HEK293 (cell line): Measurements from ENCODE around the gene MGST2.

ENCODE experiments used
- CTCF ChIA-PET: fragments of 350-600 bp; formaldehyde crosslinking; extraction: SDS; loops from one replicate; lab custom pipeline; 2021; ENCODE audit warnings: antibody characterized with exemption; lab: Yijun Ruan, JAX
- POLR2A ChIA-PET: fragments of 300-600 bp; formaldehyde crosslinking; extraction: SDS; loops from one replicate; lab custom pipeline; 2020; ENCODE audit warnings: antibody characterized with exemption, inconsistent platforms; lab: Yijun Ruan, JAX
- H3K27ac ChIP-seq: fragments of 200-500 bp; sonication (Bioruptor generic); 2 replicates; pipeline ENCODE4 v1.5.1; 2014; ENCODE audit warnings: low read depth, low read length, control low read depth, inconsistent platforms; ENCODE audit errors: extremely low read depth
- H3K36me3 ChIP-seq, 2 experiments: fragments of 200-500 bp in 1 of 2; sonication (Bioruptor generic) in 1 of 2; 1 replicate in 1 of 2; 2 replicates in 1 of 2; pipeline ENCODE4 v1.5.1; 2014 to 2017; ENCODE audit warnings: inconsistent platforms in 2 of 2, low read length in 2 of 2; ENCODE audit not compliant: control insufficient read depth in 2 of 2, insufficient read depth in 1 of 2
- H3K4me1 ChIP-seq: fragments of 200-500 bp; sonication (Bioruptor generic); 2 replicates; pipeline ENCODE4 v1.5.1; 2014; ENCODE audit warnings: mild to moderate bottlenecking, low read length, inconsistent platforms; ENCODE audit not compliant: control insufficient read depth, insufficient read depth
- H3K4me3 ChIP-seq: 2 replicates; pipeline ENCODE4 v1.5.1; 2011; ENCODE audit warnings: low read depth, mild to moderate bottlenecking, control low read depth, low read length, moderate library complexity
- H3K9me3 ChIP-seq: fragments of 200-500 bp; sonication (Bioruptor generic); 2 replicates; pipeline ENCODE4 v1.5.1; 2014; ENCODE audit warnings: low read depth, low read length, inconsistent platforms; ENCODE audit not compliant: control insufficient read depth, insufficient read depth
- GFI1B ChIP-seq: fragments of 450-650 bp; formaldehyde crosslinking; IDR thresholded peaks from 2 replicates; pipeline ENCODE4 v1.5.1; 2016; ENCODE audit warnings: missing biosample characterization, missing genetic modification characterization
- IKZF3 ChIP-seq: fragments of 450-650 bp; IDR thresholded peaks from 2 replicates; pipeline ENCODE4 v1.5.0; 2018; ENCODE audit warnings: missing biosample characterization, mild to moderate bottlenecking, missing genetic modification characterization, moderate library complexity
- SALL2 ChIP-seq: fragments of 450-650 bp; formaldehyde crosslinking; IDR thresholded peaks from 2 replicates; pipeline ENCODE4 v1.5.0; 2017; ENCODE audit warnings: missing biosample characterization, mild to moderate bottlenecking, missing genetic modification characterization, borderline replicate concordance
- SCRT1 ChIP-seq: fragments of 450-650 bp; formaldehyde crosslinking; IDR thresholded peaks from 2 replicates; pipeline ENCODE4 v1.5.1; 2016; ENCODE audit warnings: missing biosample characterization, missing genetic modification characterization, borderline replicate concordance
- ZBTB17 ChIP-seq: fragments of 450-650 bp; formaldehyde crosslinking; IDR thresholded peaks from 2 replicates; pipeline ENCODE4 v1.5.1; 2016; ENCODE audit warnings: missing biosample characterization, missing genetic modification characterization
- ZFP3 ChIP-seq: fragments of 450-650 bp; formaldehyde crosslinking; IDR thresholded peaks from 2 replicates; pipeline ENCODE4 v1.5.1; 2016; ENCODE audit warnings: low read depth, missing biosample characterization, missing genetic modification characterization
- ZNF416 ChIP-seq: fragments of 450-650 bp; formaldehyde crosslinking; IDR thresholded peaks from 2 replicates; pipeline ENCODE4 v1.5.1; 2016; ENCODE audit warnings: missing biosample characterization, missing genetic modification characterization
- ZNF529 ChIP-seq: fragments of 450-650 bp; formaldehyde crosslinking; IDR thresholded peaks from 2 replicates; pipeline ENCODE4 v1.5.1; 2017; ENCODE audit warnings: missing genetic modification characterization, missing biosample characterization; ENCODE audit not compliant: insufficient replicate concordance
- ZNF626 ChIP-seq: fragments of 450-650 bp; sonication (Bioruptor Pico); formaldehyde crosslinking; IDR thresholded peaks from 2 replicates; pipeline ENCODE4 v1.5.1; 2018; ENCODE audit warnings: missing biosample characterization, missing genetic modification characterization, inconsistent platforms
- ZNF658 ChIP-seq: fragments of 450-650 bp; formaldehyde crosslinking; IDR thresholded peaks from 2 replicates; pipeline ENCODE4; 2016; ENCODE audit warnings: missing biosample characterization, missing genetic modification characterization
- ZNF777 ChIP-seq: fragments of 450-650 bp; formaldehyde crosslinking; IDR thresholded peaks from 2 replicates; pipeline ENCODE4 v1.5.1; 2017; ENCODE audit warnings: missing biosample characterization, missing genetic modification characterization, borderline replicate concordance
- ZSCAN16 ChIP-seq: fragments of 450-650 bp; formaldehyde crosslinking; IDR thresholded peaks from 2 replicates; pipeline ENCODE4 v1.5.1; 2016; ENCODE audit warnings: missing biosample characterization, missing genetic modification characterization
- TF ChIP-seq, protein P1 (sequence below): fragments of 450-650 bp; formaldehyde crosslinking; IDR thresholded peaks from 2 replicates; pipeline ENCODE4 v1.5.1; 2017; ENCODE audit warnings: missing biosample characterization, missing genetic modification characterization
- TF ChIP-seq, protein P2 (sequence below): fragments of 450-650 bp; formaldehyde crosslinking; IDR thresholded peaks from 2 replicates; pipeline ENCODE4 v1.5.1; 2016; ENCODE audit warnings: missing biosample characterization, missing genetic modification characterization
- TF ChIP-seq, protein P3 (sequence below): fragments of 450-650 bp; formaldehyde crosslinking; IDR thresholded peaks from 2 replicates; pipeline ENCODE4 v1.5.1; 2016; ENCODE audit warnings: missing biosample characterization, missing genetic modification characterization
- TF ChIP-seq, protein P4 (sequence below): fragments of 450-650 bp; formaldehyde crosslinking; IDR thresholded peaks from 2 replicates; pipeline ENCODE4 v1.5.1; 2017; ENCODE audit warnings: missing biosample characterization, missing genetic modification characterization
- TF ChIP-seq, protein P5 (sequence below): fragments of 450-650 bp; formaldehyde crosslinking; IDR thresholded peaks from 2 replicates; pipeline ENCODE4 v1.5.1; 2016; ENCODE audit warnings: missing biosample characterization, missing genetic modification characterization

Gene MGST2

DNA sequence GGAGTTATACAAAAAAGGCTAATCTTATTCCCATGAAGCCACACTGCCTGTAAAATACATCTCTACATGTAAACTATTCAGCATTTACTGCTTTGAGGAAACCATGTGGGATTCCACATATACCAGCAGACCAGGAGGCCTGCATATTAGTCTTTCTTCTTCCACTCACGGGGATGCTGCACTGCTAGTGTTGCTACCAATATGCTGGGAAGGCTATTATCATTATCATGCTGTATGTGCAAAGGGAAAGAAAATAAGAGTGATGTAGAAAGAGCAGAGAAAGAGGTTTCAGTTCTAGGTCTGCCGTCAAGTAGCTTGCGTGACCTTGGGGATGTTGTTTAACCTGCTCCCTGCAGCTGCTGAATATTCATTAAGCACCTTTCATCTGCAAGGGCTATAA is 61.0 kb downstream of the MGST2 start (continued):
- TF ChIP-seq ZNF658 (tag by site-specific recombination) (no peak), SALL2 (tag by site-specific recombination) (no peak)

- TF ChIP-seq GFI1B (tag by site-specific recombination) (no peak), ZNF416 (tag by site-specific recombination) (no peak)
- TF ChIP-seq, protein P1, sequence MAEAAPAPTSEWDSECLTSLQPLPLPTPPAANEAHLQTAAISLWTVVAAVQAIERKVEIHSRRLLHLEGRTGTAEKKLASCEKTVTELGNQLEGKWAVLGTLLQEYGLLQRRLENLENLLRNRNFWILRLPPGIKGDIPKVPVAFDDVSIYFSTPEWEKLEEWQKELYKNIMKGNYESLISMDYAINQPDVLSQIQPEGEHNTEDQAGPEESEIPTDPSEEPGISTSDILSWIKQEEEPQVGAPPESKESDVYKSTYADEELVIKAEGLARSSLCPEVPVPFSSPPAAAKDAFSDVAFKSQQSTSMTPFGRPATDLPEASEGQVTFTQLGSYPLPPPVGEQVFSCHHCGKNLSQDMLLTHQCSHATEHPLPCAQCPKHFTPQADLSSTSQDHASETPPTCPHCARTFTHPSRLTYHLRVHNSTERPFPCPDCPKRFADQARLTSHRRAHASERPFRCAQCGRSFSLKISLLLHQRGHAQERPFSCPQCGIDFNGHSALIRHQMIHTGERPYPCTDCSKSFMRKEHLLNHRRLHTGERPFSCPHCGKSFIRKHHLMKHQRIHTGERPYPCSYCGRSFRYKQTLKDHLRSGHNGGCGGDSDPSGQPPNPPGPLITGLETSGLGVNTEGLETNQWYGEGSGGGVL (tag by site-specific recombination) = no peak
- TF ChIP-seq, protein P2, sequence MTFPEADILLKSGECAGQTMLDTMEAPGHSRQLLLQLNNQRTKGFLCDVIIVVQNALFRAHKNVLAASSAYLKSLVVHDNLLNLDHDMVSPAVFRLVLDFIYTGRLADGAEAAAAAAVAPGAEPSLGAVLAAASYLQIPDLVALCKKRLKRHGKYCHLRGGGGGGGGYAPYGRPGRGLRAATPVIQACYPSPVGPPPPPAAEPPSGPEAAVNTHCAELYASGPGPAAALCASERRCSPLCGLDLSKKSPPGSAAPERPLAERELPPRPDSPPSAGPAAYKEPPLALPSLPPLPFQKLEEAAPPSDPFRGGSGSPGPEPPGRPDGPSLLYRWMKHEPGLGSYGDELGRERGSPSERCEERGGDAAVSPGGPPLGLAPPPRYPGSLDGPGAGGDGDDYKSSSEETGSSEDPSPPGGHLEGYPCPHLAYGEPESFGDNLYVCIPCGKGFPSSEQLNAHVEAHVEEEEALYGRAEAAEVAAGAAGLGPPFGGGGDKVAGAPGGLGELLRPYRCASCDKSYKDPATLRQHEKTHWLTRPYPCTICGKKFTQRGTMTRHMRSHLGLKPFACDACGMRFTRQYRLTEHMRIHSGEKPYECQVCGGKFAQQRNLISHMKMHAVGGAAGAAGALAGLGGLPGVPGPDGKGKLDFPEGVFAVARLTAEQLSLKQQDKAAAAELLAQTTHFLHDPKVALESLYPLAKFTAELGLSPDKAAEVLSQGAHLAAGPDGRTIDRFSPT = no peak
- TF ChIP-seq, protein P3, sequence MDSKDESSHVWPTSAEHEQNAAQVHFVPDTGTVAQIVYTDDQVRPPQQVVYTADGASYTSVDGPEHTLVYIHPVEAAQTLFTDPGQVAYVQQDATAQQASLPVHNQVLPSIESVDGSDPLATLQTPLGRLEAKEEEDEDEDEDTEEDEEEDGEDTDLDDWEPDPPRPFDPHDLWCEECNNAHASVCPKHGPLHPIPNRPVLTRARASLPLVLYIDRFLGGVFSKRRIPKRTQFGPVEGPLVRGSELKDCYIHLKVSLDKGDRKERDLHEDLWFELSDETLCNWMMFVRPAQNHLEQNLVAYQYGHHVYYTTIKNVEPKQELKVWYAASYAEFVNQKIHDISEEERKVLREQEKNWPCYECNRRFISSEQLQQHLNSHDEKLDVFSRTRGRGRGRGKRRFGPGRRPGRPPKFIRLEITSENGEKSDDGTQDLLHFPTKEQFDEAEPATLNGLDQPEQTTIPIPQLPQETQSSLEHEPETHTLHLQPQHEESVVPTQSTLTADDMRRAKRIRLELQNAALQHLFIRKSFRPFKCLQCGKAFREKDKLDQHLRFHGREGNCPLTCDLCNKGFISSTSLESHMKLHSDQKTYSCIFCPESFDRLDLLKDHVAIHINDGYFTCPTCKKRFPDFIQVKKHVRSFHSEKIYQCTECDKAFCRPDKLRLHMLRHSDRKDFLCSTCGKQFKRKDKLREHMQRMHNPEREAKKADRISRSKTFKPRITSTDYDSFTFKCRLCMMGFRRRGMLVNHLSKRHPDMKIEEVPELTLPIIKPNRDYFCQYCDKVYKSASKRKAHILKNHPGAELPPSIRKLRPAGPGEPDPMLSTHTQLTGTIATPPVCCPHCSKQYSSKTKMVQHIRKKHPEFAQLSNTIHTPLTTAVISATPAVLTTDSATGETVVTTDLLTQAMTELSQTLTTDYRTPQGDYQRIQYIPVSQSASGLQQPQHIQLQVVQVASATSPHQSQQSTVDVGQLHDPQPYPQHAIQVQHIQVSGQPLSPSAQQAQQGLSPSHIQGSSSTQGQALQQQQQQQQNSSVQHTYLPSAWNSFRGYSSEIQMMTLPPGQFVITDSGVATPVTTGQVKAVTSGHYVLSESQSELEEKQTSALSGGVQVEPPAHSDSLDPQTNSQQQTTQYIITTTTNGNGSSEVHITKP (tag by site-specific recombination) = no peak
Measured at GRCh38 chr4:139728146-139728545, 62.5 kb downstream of the MGST2 start.

DNA sequence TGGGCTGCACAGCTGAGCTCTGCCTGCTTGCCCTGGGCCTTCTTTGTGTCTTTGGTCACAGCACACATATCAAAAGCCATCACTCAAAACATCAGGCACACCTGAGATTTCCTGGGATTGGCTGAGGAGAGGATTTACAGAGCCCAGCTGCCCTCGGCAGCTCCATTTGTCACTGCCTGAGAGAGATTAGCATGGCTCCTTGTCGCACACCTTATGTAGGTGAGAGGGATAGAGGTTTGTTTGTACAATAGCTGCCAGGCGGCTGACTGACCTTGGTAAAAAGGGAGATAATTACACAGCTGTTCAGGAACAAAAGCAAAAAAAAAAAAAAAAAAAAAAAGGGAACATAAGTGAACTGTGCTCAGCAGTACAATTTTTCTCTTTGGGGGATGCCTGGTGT is 63.2 kb downstream of the MGST2 start:
- Histone ChIP-seq H3K9me3 (no peaks in the 10 kb centered on the region), H3K27ac (no peak overlapping the region), H3K36me3 (no peaks in the 10 kb centered on the region), H3K4me3 (no peak overlapping the region), H3K4me1 (peaks cover 5% of the 10 kb centered on the region; the same call in 1 of the 2 replicates)
- POLR2A ChIA-PET = no interaction called here
- CTCF ChIA-PET = no interaction called here
- TF ChIP-seq ZSCAN16 (tag by site-specific recombination) (no peak), ZNF626 (tag by site-specific recombination) (no peak), ZFP3 (tag by site-specific recombination) (no peak), ZNF529 (tag by site-specific recombination) (no peak), SCRT1 (tag by site-specific recombination) (no peak), ZNF777 (tag by site-specific recombination) (no peak), IKZF3 (tag by site-specific recombination) (no peak), ZBTB17 (no peak)
- TF ChIP-seq, protein P4, sequence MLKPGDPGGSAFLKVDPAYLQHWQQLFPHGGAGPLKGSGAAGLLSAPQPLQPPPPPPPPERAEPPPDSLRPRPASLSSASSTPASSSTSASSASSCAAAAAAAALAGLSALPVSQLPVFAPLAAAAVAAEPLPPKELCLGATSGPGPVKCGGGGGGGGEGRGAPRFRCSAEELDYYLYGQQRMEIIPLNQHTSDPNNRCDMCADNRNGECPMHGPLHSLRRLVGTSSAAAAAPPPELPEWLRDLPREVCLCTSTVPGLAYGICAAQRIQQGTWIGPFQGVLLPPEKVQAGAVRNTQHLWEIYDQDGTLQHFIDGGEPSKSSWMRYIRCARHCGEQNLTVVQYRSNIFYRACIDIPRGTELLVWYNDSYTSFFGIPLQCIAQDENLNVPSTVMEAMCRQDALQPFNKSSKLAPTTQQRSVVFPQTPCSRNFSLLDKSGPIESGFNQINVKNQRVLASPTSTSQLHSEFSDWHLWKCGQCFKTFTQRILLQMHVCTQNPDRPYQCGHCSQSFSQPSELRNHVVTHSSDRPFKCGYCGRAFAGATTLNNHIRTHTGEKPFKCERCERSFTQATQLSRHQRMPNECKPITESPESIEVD (tag by site-specific recombination) = no peak
- TF ChIP-seq, protein P5, sequence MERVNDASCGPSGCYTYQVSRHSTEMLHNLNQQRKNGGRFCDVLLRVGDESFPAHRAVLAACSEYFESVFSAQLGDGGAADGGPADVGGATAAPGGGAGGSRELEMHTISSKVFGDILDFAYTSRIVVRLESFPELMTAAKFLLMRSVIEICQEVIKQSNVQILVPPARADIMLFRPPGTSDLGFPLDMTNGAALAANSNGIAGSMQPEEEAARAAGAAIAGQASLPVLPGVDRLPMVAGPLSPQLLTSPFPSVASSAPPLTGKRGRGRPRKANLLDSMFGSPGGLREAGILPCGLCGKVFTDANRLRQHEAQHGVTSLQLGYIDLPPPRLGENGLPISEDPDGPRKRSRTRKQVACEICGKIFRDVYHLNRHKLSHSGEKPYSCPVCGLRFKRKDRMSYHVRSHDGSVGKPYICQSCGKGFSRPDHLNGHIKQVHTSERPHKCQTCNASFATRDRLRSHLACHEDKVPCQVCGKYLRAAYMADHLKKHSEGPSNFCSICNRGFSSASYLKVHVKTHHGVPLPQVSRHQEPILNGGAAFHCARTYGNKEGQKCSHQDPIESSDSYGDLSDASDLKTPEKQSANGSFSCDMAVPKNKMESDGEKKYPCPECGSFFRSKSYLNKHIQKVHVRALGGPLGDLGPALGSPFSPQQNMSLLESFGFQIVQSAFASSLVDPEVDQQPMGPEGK = no peak

More at GRCh38 chr4:139728146-139728545, 62.5 kb downstream of the MGST2 start:
- Histone ChIP-seq H3K4me1 (peaks cover 1% of the 10 kb centered on the region; the same call in 1 of the 2 replicates), H3K9me3 (no peaks in the 10 kb centered on the region), H3K27ac (no peak overlapping the region), H3K36me3 (no peaks in the 10 kb centered on the region), H3K4me3 (no peak overlapping the region)
- POLR2A ChIA-PET = no interaction called here
- CTCF ChIA-PET = no interaction called here
